Mesodermal cell (in vitro differentiated cells): ENCODE data around the gene LBH.

Experiments used
- H3K27ac ChIP-seq: 2 replicates; pipeline ENCODE4 v1.7.0; 2013; ENCODE audit warnings: mild to moderate bottlenecking, low read depth, low read length, moderate library complexity; ENCODE audit not compliant: severe bottlenecking
- H3K36me3 ChIP-seq: 2 replicates; pipeline ENCODE4 v1.7.1; 2013; ENCODE audit warnings: mild to moderate bottlenecking, low read length, moderate library complexity; ENCODE audit not compliant: control insufficient read depth, insufficient read depth
- H3K4me1 ChIP-seq: one replicate; pipeline ENCODE4 v1.7.1; 2013; ENCODE audit warnings: mild to moderate bottlenecking, low read length; ENCODE audit not compliant: insufficient read depth, control insufficient read depth, poor library complexity, severe bottlenecking
- H3K4me3 ChIP-seq: 2 replicates; pipeline ENCODE4 v1.7.0; 2013; ENCODE audit warnings: low read length, control low read depth, mild to moderate bottlenecking; ENCODE audit not compliant: insufficient read depth, poor library complexity, severe bottlenecking; ENCODE audit errors: extremely low read depth
- H3K9me3 ChIP-seq: 2 replicates; pipeline ENCODE4 v1.7.1; 2013; ENCODE audit warnings: mild to moderate bottlenecking, low read length, moderate library complexity; ENCODE audit not compliant: control insufficient read depth
- WGBS, 2 experiments: methylation state at CpG; one replicate each; pipeline ENCODE4 v1.1.5; 2013; ENCODE audit warnings: missing lambda C conversion rate in 2 of 2; ENCODE audit not compliant: insufficient coverage in 2 of 2; 5-methylcytosine and 5-hydroxymethylcytosine counted together

LBH gene

DNA sequence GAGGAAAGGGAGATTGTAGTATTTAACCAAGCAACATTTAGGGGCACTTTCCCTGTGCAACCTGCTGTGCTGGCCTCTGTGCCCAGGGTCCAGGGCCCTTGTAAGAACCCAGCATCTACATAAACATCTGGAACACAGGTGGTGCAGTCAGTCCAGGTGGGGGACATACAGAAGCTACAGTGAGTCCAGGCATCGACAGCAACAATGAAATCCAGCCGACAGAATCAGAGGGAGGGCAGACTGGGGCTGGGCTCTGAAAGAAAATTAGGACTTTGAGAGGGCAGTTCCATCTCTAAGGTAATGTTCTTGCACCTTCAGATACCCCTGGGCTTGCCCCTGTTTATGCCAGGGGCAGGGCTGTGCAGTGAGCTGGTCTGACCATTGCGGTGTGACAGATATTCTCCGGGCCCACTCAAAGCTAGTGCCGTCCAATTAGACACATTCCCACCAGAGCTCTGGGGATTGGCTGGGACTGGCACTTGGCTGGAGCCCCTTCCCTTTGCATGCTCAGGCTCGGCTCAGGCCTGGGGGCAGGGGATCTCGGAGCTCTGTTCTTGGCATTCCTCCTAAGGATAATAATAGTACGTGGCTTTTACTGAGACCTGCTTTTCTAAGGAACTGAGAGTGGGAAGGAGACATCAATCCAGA lies 5.4 kb downstream of the LBH start:
- H3K27ac ChIP-seq = no peak overlapping the region
- no peaks in the 10 kb centered on the region for H3K9me3 ChIP-seq
- H3K4me1 ChIP-seq = peaks cover 10% of the 10 kb centered on the region
- WGBS, 2 experiments = 90 to 100% methylated on average over 6 to 8 of the region's 8 CpGs
- H3K4me3 ChIP-seq = no peak overlapping the region
- H3K36me3 ChIP-seq = peaks cover 64% of the 10 kb centered on the region

- Histone ChIP-seq H3K4me1 (peaks cover 10% of the 10 kb centered on the region), H3K9me3 (no peaks in the 10 kb centered on the region), H3K36me3 (peaks cover 64% of the 10 kb centered on the region), H3K4me3 (no peak overlapping the region), H3K27ac (no peak overlapping the region)
- WGBS, 2 experiments = 83 to 95% methylated on average over 6 to 8 of the region's 8 CpGs
Measured at GRCh38 chr2:30237239-30237965, 6.1 kb downstream of the LBH start.

- Histone ChIP-seq H3K4me1 (peaks cover 6% of the 10 kb centered on the region), H3K27ac (no peak overlapping the region), H3K9me3 (no peaks in the 10 kb centered on the region), H3K4me3 (no peak overlapping the region), H3K36me3 (peaks cover 64% of the 10 kb centered on the region)
- 94% methylated on average over 5 to 7 of the region's 13 CpGs for WGBS, 2 experiments
Measured at GRCh38 chr2:30237966-30238800, 6.8 kb downstream of the LBH start.

- Histone ChIP-seq H3K36me3 (peaks cover 69% of the 10 kb centered on the region), H3K27ac (no peak overlapping the region), H3K4me3 (no peak overlapping the region), H3K4me1 (peaks cover 4% of the 10 kb centered on the region), H3K9me3 (no peaks in the 10 kb centered on the region)
- whole genome bisulfite sequencing, 2 experiments = 64 to 69% methylated on average over 7 to 10 of the region's 11 CpGs
Measured at GRCh38 chr2:30239308-30239985, 8.1 kb downstream of the LBH start.

DNA sequence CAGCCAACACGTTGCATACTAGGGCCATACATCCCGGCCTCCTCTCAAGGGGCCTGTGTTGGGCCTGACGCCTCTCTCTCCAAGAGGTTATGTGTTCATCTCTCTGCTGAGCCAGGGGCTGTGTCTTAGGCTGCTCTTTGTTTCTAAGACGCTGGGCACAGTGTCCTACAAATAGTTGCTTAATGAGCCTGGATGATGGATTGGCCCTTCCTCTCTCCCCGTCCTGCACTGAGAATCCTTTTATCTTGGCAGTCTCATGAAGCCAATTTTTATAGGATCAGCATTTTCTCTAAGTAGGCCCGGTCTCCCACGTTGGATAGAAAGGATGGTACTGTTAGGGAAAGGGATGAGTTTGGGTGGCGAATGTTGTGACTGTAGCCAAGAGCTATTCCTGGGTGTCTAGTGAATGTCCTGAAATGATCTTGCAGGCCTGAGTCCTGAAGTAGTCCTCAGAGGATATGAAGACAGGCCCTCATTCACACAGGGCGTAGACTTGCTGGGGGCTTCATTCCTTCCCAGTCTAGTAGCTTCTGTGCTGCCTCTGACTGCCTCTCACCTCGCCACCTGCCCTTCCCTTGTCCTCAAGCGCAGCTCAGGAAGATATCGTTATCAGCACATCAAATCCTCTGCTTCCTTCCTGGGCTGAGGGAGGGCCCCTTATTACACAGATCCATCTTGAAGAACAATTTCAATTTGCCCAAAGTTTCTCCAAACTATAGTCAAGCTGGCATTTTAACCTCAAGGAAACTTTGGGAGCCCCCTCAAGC lies 8.8 kb downstream of the LBH start:
- WGBS, 2 experiments = 87 to 94% methylated on average over 8 to 12 of the region's 12 CpGs
- no peak overlapping the region for H3K27ac ChIP-seq
- H3K36me3 ChIP-seq = peaks cover 66% of the 10 kb centered on the region
- no peaks in the 10 kb centered on the region for H3K9me3 ChIP-seq
- H3K4me1 ChIP-seq = no peaks in the 10 kb centered on the region
- no peak overlapping the region for H3K4me3 ChIP-seq

DNA sequence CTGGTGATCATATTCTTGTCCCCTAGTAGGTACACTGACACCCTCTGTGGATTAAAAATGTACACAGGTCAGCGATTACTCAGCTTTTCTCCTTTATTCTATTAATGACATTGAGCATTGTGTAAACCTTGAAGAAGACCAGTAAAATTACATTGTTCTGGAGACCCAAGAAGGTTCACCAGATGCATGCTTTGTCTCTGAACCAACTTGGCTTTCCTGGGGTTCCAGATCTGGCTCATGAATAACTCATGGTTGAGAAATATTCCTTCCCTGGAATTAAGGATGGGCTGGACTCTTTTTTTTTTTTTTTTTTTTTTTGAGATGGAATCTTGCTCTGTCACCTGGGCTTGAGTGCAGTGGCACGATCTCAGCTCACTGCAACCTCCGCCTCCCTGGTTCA lies 11.9 kb downstream of the LBH start:
- WGBS, 2 experiments = 92% methylated on average over 2 of the region's 3 CpGs; no CpG with 5 or more reads in 1 of the 2 experiments
- H3K36me3 ChIP-seq = peaks cover 43% of the 10 kb centered on the region
- H3K9me3 ChIP-seq = no peaks in the 10 kb centered on the region
- H3K4me1 ChIP-seq = peaks cover 3% of the 10 kb centered on the region
- no peak overlapping the region for H3K4me3 ChIP-seq
- H3K27ac ChIP-seq = no peak overlapping the region

- Histone ChIP-seq H3K36me3 (peaks cover 24% of the 10 kb centered on the region), H3K9me3 (no peaks in the 10 kb centered on the region)
- WGBS, 2 experiments = 97 to 98% methylated on average over 4 to 5 of the region's 5 CpGs
Measured at GRCh38 chr2:30245364-30245763, 14.0 kb downstream of the LBH start.

DNA sequence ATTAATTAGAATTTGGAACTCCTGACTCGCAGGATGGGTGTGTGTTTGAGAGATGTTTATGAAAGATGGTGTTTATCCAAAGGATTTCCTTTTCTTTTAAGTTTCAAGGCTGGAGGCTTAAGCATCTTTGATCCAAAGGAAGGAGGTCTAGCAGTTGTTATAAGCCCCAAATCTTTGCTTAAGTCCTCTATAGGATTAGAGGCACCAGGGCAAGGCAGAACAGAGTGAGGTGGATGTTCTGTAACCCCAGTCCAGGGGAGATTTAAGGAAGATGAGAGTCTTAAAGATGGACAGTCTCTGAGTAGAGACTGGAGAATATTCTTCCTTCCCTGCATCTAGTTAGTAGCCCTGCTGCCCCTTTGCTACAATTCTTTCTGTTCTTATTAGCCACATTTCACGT lies 17.5 kb downstream of the LBH start:
- WGBS, 2 experiments = 80 to 86% methylated on average over 1 of the region's 2 CpGs
- H3K36me3 ChIP-seq = peaks cover 25% of the 10 kb centered on the region
- no peak overlapping the region for H3K4me3 ChIP-seq
- peaks cover 40% of the 10 kb centered on the region for H3K4me1 ChIP-seq
- H3K9me3 ChIP-seq = no peaks in the 10 kb centered on the region
- no peak overlapping the region for H3K27ac ChIP-seq

More at GRCh38 chr2:30245364-30245763, 14.0 kb downstream of the LBH start:
- Histone ChIP-seq H3K27ac (no peak overlapping the region), H3K4me3 (no peak overlapping the region), H3K4me1 (peaks cover 19% of the 10 kb centered on the region)

- WGBS, 2 experiments = 68 to 69% methylated on average over 6 to 7 of the region's 7 CpGs
- Histone ChIP-seq H3K4me3 (no peak overlapping the region), H3K36me3 (peaks cover 19% of the 10 kb centered on the region), H3K4me1 (peaks cover 45% of the 10 kb centered on the region), H3K27ac (no peak overlapping the region), H3K9me3 (no peaks in the 10 kb centered on the region)
Measured at GRCh38 chr2:30249354-30249753, 18.0 kb downstream of the LBH start.

DNA sequence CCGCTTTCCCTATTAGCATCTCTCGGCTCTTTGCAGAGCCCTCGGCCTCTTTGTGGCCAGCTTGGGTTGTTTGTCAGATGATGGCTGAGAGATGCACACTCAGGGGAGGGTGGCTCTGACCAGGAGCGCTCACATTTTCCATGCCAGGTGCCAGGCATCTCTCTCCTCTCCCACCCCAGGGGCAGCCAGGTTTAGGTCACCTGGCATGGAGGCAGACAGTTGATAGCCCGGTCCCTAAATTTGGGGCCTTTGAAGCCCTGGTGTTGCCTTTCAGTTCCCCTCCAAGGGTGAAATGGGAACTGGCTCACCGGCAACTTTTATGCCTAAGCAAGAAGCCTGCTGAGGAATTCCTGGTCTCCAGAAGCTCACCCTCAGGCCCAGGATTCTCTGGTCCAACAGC lies 19.1 kb downstream of the LBH start:
- Histone ChIP-seq H3K4me3 (no peak overlapping the region), H3K9me3 (no peaks in the 10 kb centered on the region), H3K4me1 (peaks cover 53% of the 10 kb centered on the region), H3K36me3 (peaks cover 12% of the 10 kb centered on the region), H3K27ac (no peak overlapping the region)
- WGBS, 2 experiments = 86 to 95% methylated on average over 1 to 4 of the region's 6 CpGs
